CD14-positive monocyte (primary cell): ENCODE data around the gene ALG1. TPM values are rescaled to one million over a fixed set of nuclear protein-coding genes. Genes with fewer than 3 reads are reported as not detected.
"Not testable (repeated sequence)": the region's sequence is repeated elsewhere in the genome, so short reads cannot be mapped to it uniquely, and the experiment has no call there.

Experiments used
- DNase-seq, 3 donors: peaks; one replicate each; pipeline ENCODE4 v3.0.0-alpha.2; 2011 to 2022
- H2AFZ ChIP-seq: 2 replicates; pipeline ENCODE4 v1.6.0; 2012; ENCODE audit warnings: mild to moderate bottlenecking, low read depth, low read length, inconsistent platforms; ENCODE audit not compliant: insufficient read depth, poor library complexity, severe bottlenecking
- H3K27ac ChIP-seq, 2 donors: 1 replicate in 1 of 2; 2 replicates in 1 of 2; pipeline ENCODE4 v1.5.1; 2012 to 2013; ENCODE audit warnings: low read length in 2 of 2, control low read depth in 1 of 2, inconsistent platforms in 1 of 2, low read depth in 1 of 2, mild to moderate bottlenecking in 1 of 2
- H3K27me3 ChIP-seq, 2 donors: one replicate each; pipeline versions ENCODE4 v1.6.0 to v1.6.1; 2011 to 2013; ENCODE audit warnings: low read length in 2 of 2; ENCODE audit not compliant: control insufficient read depth in 2 of 2, insufficient read depth in 2 of 2
- H3K36me3 ChIP-seq, 2 donors: replicated peaks in 1 of 2; 1 replicate in 1 of 2; 2 replicates in 1 of 2; pipeline versions ENCODE4 v1.5.1 to v1.6.1; 2012 to 2013; ENCODE audit warnings: low read length in 2 of 2, control low read depth in 1 of 2, inconsistent platforms in 1 of 2, mild to moderate bottlenecking in 1 of 2; ENCODE audit not compliant: insufficient read depth in 2 of 2, control insufficient read depth in 1 of 2
- H3K4me1 ChIP-seq, 2 donors: 1 replicate in 1 of 2; 2 replicates in 1 of 2; pipeline versions ENCODE4 v1.5.1 to v1.6.1; 2012 to 2013; ENCODE audit warnings: low read length in 2 of 2, control low read depth in 1 of 2, inconsistent platforms in 1 of 2, mild to moderate bottlenecking in 1 of 2, moderate library complexity in 1 of 2; ENCODE audit not compliant: insufficient read depth in 2 of 2, control insufficient read depth in 1 of 2
- H3K4me2 ChIP-seq: replicated peaks from 2 replicates; pipeline ENCODE3; 2012; ENCODE audit warnings: low read length, moderate library complexity, mild to moderate bottlenecking; ENCODE audit not compliant: poor library complexity, severe bottlenecking; ENCODE audit errors: extremely low read depth
- H3K4me3 ChIP-seq, 3 experiments: fragments of 200-600 bp in 1 of 3; sonication (generic) in 1 of 3; replicated peaks in 1 of 3; 1 replicate in 2 of 3; 2 replicates in 1 of 3; pipeline ENCODE4 v1.5.1; 2011 to 2013; ENCODE audit warnings: low read length in 3 of 3, mild to moderate bottlenecking in 3 of 3, control low read depth in 2 of 3, low read depth in 2 of 3, inconsistent platforms in 1 of 3, moderate library complexity in 1 of 3
- H3K79me2 ChIP-seq: 2 replicates; pipeline ENCODE4 v1.6.0; 2012; ENCODE audit warnings: mild to moderate bottlenecking, control low read depth, inconsistent platforms, low read length, moderate library complexity; ENCODE audit not compliant: insufficient read depth
- H3K9ac ChIP-seq: 2 replicates; pipeline ENCODE4 v1.6.0; 2017; ENCODE audit warnings: low read length, mild to moderate bottlenecking; ENCODE audit not compliant: insufficient read depth, poor library complexity, severe bottlenecking
- H3K9me3 ChIP-seq, 2 donors: replicated peaks in 1 of 2; 1 replicate in 1 of 2; 2 replicates in 1 of 2; pipeline versions ENCODE4 v1.5.1 to v1.6.1; 2012 to 2013; ENCODE audit warnings: low read length in 2 of 2, control low read depth in 1 of 2; ENCODE audit not compliant: control insufficient read depth in 1 of 2, insufficient read depth in 1 of 2
- H4K20me1 ChIP-seq: 2 replicates; pipeline ENCODE4 v1.6.0; 2012; ENCODE audit warnings: mild to moderate bottlenecking, low read length, control low read depth, moderate library complexity; ENCODE audit not compliant: insufficient read depth
- H3K27ac Mint-ChIP-seq, 7 donors: one replicate each; pipeline ENCODE4 v1.8.0; 2020; ENCODE audit warnings: mild to moderate bottlenecking in 7 of 7, mixed read lengths in 7 of 7, moderate library complexity in 6 of 7, inconsistent platforms in 2 of 7
- H3K27me3 Mint-ChIP-seq, 3 donors: one replicate each; pipeline ENCODE4 v1.8.0; 2021 to 2022; ENCODE audit warnings: low read depth in 3 of 3, mild to moderate bottlenecking in 3 of 3, mixed read lengths in 3 of 3, moderate library complexity in 3 of 3, inconsistent platforms in 1 of 3
- H3K36me3 Mint-ChIP-seq, 2 donors: one replicate each; pipeline ENCODE4 v1.8.0; 2020; ENCODE audit warnings: mixed read lengths in 2 of 2, inconsistent platforms in 1 of 2, mild to moderate bottlenecking in 1 of 2
- H3K4me1 Mint-ChIP-seq: one replicate; pipeline ENCODE4 v1.8.0; 2020; ENCODE audit warnings: mild to moderate bottlenecking, mixed read lengths
- H3K4me3 Mint-ChIP-seq, 2 donors: one replicate each; pipeline ENCODE4 v1.8.0; 2020; ENCODE audit warnings: mild to moderate bottlenecking in 2 of 2, mixed read lengths in 2 of 2, moderate library complexity in 1 of 2
- H3K9me3 Mint-ChIP-seq, 7 donors: one replicate each; pipeline ENCODE4 v1.8.0; 2020 to 2022; ENCODE audit warnings: mixed read lengths in 7 of 7, mild to moderate bottlenecking in 6 of 7, moderate library complexity in 6 of 7, inconsistent platforms in 2 of 7
- WGBS: methylation state at CpG from one replicate; pipeline ENCODE4 v1.1.5; 2013; ENCODE audit warnings: missing lambda C conversion rate; ENCODE audit not compliant: insufficient coverage; 5-methylcytosine and 5-hydroxymethylcytosine counted together
- intact Hi-C, 2 donors: fragments of 100-400 bp; cut with micrococcal nuclease; formaldehyde crosslinking; loops; one replicate each; pipeline versions ENCODE4 v1.15.0 to v1.15.1; 2023
- polyA plus RNA-seq, 3 donors: library from polyadenylated mRNA; depleted of rRNA in 1 of 3; unstranded in 2 of 3; stranded (reverse) in 1 of 3; fragments of 300-500 nt in 2 of 3; fragments of >200 nt in 1 of 3; fragmentation: Illumina TruSeq in 2 of 3; gene quantifications; 1 replicate in 2 of 3; 2 replicates in 1 of 3; pipeline ENCODE4 v1.2.3, GENCODE V29; 2012 to 2021
- TF ChIP-seq, protein P1 (sequence below): fragments of 200-600 bp; IDR thresholded peaks from one replicate; pipeline ENCODE4 v1.8.0; 2022; ENCODE audit warnings: antibody characterized with exemption, mild to moderate bottlenecking

ALG1 gene
- polyA plus RNA-seq, 3 donors = 9.3 to 31.0 (median 25.2) TPM

DNA sequence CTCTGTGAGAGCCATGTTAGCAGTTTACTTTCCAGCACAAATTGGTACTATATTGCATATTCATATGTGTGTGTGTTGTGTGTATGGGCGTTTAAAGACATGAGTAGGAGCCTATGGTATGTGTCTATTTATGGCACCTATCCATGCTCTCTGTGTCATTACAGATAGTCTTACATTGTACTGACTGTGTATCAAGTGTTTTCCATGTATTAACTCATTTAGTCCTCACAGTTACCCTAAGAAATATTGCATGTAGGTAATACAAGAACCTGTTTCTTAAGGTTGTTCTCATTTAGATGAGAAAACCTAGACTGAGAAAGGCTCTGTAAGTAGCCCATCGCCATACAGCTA is 1.6 kb downstream of the ALG1 start:
- Histone ChIP-seq H3K4me2 (no peak overlapping the region), H3K9ac (no peak overlapping the region)
- 100% methylated on average over 1 of the region's 2 CpGs for WGBS

DNA sequence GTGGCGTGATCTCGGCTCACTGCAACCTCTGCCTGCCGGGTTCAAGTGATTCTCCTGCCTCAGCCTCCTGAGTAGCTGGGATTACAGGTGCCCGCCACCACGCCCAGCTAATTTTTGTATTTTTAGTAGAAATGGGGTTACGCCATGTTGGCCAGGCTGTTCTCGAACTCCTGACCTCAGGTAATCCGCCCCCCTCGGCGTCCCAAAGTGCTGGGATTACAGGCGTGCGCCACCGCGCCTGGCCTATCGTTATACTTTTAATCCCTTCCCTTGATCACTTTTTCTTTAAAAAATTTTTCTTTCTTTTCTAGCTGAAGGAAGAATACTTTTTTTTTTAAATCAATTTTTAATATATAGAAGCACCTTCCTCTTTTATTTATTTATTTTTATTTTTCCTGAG is 2.1 kb downstream of the ALG1 start:
- H3K79me2 ChIP-seq, H3K27ac Mint-ChIP-seq, H3K9me3 Mint-ChIP-seq, H3K9me3 ChIP-seq, H3K4me3 ChIP-seq, H4K20me1 ChIP-seq, H3K4me3 Mint-ChIP-seq, DNase-seq, H3K4me2 ChIP-seq, H2AFZ ChIP-seq, H3K27me3 Mint-ChIP-seq, H3K9ac ChIP-seq, H3K27ac ChIP-seq, H3K27me3 ChIP-seq, intact Hi-C loops: not testable (repeated sequence)
- Histone ChIP-seq H3K4me1 (peaks cover 16 to 20% of the 10 kb centered on the region in 2 donors), H3K36me3 (peaks cover 30 to 35% of the 10 kb centered on the region in 2 donors)
- Mint-ChIP-seq H3K4me1 (peaks cover 19% of the 10 kb centered on the region), H3K36me3 (peaks cover 36 to 43% of the 10 kb centered on the region in 2 donors)
- 95% methylated on average over 3 of the region's 15 CpGs for WGBS

More for the DNA sequence above, 1.6 kb downstream of the ALG1 start:
- no peak for DNase-seq
- peaks cover 0 to 3% (median 0%) of the 10 kb centered on the region in 7 donors for H3K9me3 Mint-ChIP-seq
- H3K27ac ChIP-seq = no peak overlapping the region
- peaks cover 9% of the 10 kb centered on the region for H3K79me2 ChIP-seq
- no peaks in the 10 kb centered on the region for H3K9me3 ChIP-seq
- H3K4me3 Mint-ChIP-seq = no peak overlapping the region
- H3K27me3 Mint-ChIP-seq = peaks cover 0 to 4% (median 0%) of the 10 kb centered on the region in 3 donors
- intact Hi-C loops = no loop called here
- no peak overlapping the region for H3K27ac Mint-ChIP-seq
- TF ChIP-seq, protein P1, sequence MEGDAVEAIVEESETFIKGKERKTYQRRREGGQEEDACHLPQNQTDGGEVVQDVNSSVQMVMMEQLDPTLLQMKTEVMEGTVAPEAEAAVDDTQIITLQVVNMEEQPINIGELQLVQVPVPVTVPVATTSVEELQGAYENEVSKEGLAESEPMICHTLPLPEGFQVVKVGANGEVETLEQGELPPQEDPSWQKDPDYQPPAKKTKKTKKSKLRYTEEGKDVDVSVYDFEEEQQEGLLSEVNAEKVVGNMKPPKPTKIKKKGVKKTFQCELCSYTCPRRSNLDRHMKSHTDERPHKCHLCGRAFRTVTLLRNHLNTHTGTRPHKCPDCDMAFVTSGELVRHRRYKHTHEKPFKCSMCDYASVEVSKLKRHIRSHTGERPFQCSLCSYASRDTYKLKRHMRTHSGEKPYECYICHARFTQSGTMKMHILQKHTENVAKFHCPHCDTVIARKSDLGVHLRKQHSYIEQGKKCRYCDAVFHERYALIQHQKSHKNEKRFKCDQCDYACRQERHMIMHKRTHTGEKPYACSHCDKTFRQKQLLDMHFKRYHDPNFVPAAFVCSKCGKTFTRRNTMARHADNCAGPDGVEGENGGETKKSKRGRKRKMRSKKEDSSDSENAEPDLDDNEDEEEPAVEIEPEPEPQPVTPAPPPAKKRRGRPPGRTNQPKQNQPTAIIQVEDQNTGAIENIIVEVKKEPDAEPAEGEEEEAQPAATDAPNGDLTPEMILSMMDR = no peak
- H2AFZ ChIP-seq = no peak overlapping the region
- H3K36me3 ChIP-seq = peaks cover 27 to 35% of the 10 kb centered on the region in 2 donors
- no peak overlapping the region for H3K4me3 ChIP-seq
- no peaks in the 10 kb centered on the region for H3K27me3 ChIP-seq
- peaks cover 19% of the 10 kb centered on the region for H3K4me1 Mint-ChIP-seq
- peaks cover 33 to 38% of the 10 kb centered on the region in 2 donors for H3K36me3 Mint-ChIP-seq
- H4K20me1 ChIP-seq = no peaks in the 10 kb centered on the region
- H3K4me1 ChIP-seq = peaks cover 16 to 20% of the 10 kb centered on the region in 2 donors
